Suprapubic skin (tissue), 4 donors: ENCODE measurements around the gene ZNF462. TPM values are rescaled to one million over a fixed set of nuclear protein-coding genes. Genes with fewer than 3 reads are reported as not detected.

Experiments used
- DNase-seq, 2 donors: peaks; one replicate each; pipeline ENCODE4 v3.0.0-alpha.2; 2019; ENCODE audit warnings: low spot score in 2 of 2
- H3K27ac ChIP-seq: fragments of 200-600 bp; sonication (generic); one replicate; pipeline ENCODE4 v1.5.1; 2019
- H3K27me3 ChIP-seq: fragments of 200-600 bp; sonication (generic); one replicate; pipeline ENCODE4 v1.5.1; 2019
- H3K36me3 ChIP-seq: fragments of 200-600 bp; sonication (generic); one replicate; pipeline ENCODE4 v1.5.1; 2019
- H3K4me1 ChIP-seq: fragments of 200-600 bp; sonication (generic); one replicate; pipeline ENCODE4 v1.5.1; 2019
- H3K4me3 ChIP-seq: fragments of 200-600 bp; sonication (generic); one replicate; pipeline ENCODE4 v1.5.1; 2019; ENCODE audit warnings: mild to moderate bottlenecking
- H3K9me3 ChIP-seq: fragments of 200-600 bp; sonication (generic); one replicate; pipeline ENCODE4 v1.5.1; 2019
- CTCF ChIP-seq, 2 donors: fragments of 200-600 bp in 1 of 2; fragments of 450-650 bp in 1 of 2; sonication (generic) in 1 of 2; IDR thresholded peaks; one replicate each; pipeline ENCODE4 v1.5.1; 2016 to 2019; ENCODE audit warnings: antibody characterized with exemption in 2 of 2, mild to moderate bottlenecking in 1 of 2, moderate library complexity in 1 of 2
- EP300 ChIP-seq: sonication (generic); formaldehyde crosslinking; IDR thresholded peaks from one replicate; pipeline ENCODE4 v1.6.1; 2017; ENCODE audit warnings: antibody characterized with exemption
- POLR2A ChIP-seq, 2 donors: fragments of 450-650 bp; IDR thresholded peaks; one replicate each; pipeline ENCODE4 v1.6.1; 2017; ENCODE audit warnings: antibody characterized with exemption in 2 of 2, mild to moderate bottlenecking in 2 of 2, moderate library complexity in 2 of 2
- POLR2AphosphoS5 ChIP-seq, 3 donors: sonication (generic); formaldehyde crosslinking; IDR thresholded peaks; one replicate each; pipeline ENCODE4 v1.6.1; 2017; ENCODE audit warnings: antibody characterized with exemption in 3 of 3
- WGBS: methylation state at CpG from one replicate; pipeline ENCODE4 v1.1.5; 2018; 5-methylcytosine and 5-hydroxymethylcytosine counted together
- total RNA-seq, 4 donors: library from RNA; depleted of rRNA; stranded (reverse); fragments of >200 nt; gene quantifications; one replicate each; pipeline ENCODE4 v1.1.0, GENCODE V29; 2016

The ZNF462 gene
- total RNA-seq, 4 donors from 2014 or later, result 16.4 to 35.2 (median 29.7) TPM

- no peak overlapping the region for H3K4me3 ChIP-seq
- DNase-seq, result no peak
- 15% methylated on average over 2 of the region's 2 CpGs for WGBS
Measured at GRCh38 chr9:106869028-106869427, 6.1 kb downstream of the ZNF462 start.

DNA sequence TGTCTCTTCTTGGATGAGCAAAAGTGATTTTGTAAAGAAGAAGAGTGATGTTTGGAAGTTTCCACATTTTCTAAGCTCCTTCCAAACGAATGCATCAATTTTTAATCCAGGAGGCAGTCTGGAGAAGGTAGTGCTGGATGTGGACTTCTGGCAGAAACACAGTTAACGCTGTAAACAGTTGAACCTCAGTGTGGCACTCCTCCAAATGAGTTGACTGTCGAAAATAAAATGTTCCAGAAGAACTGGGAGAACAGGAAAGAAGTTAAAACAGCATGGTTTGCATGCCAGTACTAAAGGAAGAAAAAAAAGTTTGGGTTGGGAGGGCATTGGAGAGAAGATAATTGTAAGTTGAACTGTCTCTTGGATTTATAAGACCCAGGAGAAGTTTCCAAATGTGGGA lies 6.5 kb downstream of the ZNF462 start:
- Histone ChIP-seq H3K27me3 (no peaks in the 10 kb centered on the region), H3K27ac (peak overlapping the region; percentile 70), H3K4me3 (no peak overlapping the region), H3K9me3 (no peaks in the 10 kb centered on the region), H3K4me1 (peaks cover 61% of the 10 kb centered on the region), H3K36me3 (no peaks in the 10 kb centered on the region)
- 11% methylated on average over 3 of the region's 3 CpGs for WGBS
- DNase-seq, result no peak
- TF ChIP-seq EP300, result no peak

More at GRCh38 chr9:106869028-106869427, 6.1 kb downstream of the ZNF462 start:
- peak overlapping the region; percentile 70 for H3K27ac ChIP-seq
- peaks cover 60% of the 10 kb centered on the region for H3K4me1 ChIP-seq
- H3K36me3 ChIP-seq, result no peaks in the 10 kb centered on the region
- H3K27me3 ChIP-seq, result no peaks in the 10 kb centered on the region
- no peaks in the 10 kb centered on the region for H3K9me3 ChIP-seq
- TF ChIP-seq EP300, result no peak
- no peak for TF ChIP-seq POLR2AphosphoS5 (IDR thresholded peaks at IDR 0.05)
- TF ChIP-seq CTCF (IDR thresholded peaks at IDR 0.05), result no peak
- no peak for TF ChIP-seq POLR2A (IDR thresholded peaks at IDR 0.05)

GRCh38 chr9:106872641-106873040 lies 9.7 kb downstream of the ZNF462 start:
- H3K27ac ChIP-seq, result no peak overlapping the region
- no peaks in the 10 kb centered on the region for H3K27me3 ChIP-seq
- no peaks in the 10 kb centered on the region for H3K36me3 ChIP-seq
- peaks cover 59% of the 10 kb centered on the region for H3K4me1 ChIP-seq
- no peak overlapping the region for H3K4me3 ChIP-seq
- no peaks in the 10 kb centered on the region for H3K9me3 ChIP-seq
- TF ChIP-seq CTCF (IDR thresholded peaks at IDR 0.05), result no peak
- no peak for TF ChIP-seq POLR2A (IDR thresholded peaks at IDR 0.05)
- no peak for TF ChIP-seq EP300
- TF ChIP-seq POLR2AphosphoS5 (IDR thresholded peaks at IDR 0.05), result no peak
- DNase-seq, result no peak
- 85% methylated on average over 5 of the region's 5 CpGs for WGBS

GRCh38 chr9:106874031-106874430 lies 11.1 kb downstream of the ZNF462 start:
- no peak overlapping the region for H3K4me3 ChIP-seq
- 93% methylated on average over 3 of the region's 3 CpGs for WGBS
- no peak for TF ChIP-seq EP300
- TF ChIP-seq CTCF (IDR thresholded peaks at IDR 0.05), result no peak
- TF ChIP-seq POLR2AphosphoS5 (IDR thresholded peaks at IDR 0.05), result no peak
- TF ChIP-seq POLR2A (IDR thresholded peaks at IDR 0.05), result no peak
- peaks cover 56% of the 10 kb centered on the region for H3K4me1 ChIP-seq
- no peaks in the 10 kb centered on the region for H3K27me3 ChIP-seq
- no peak for DNase-seq
- H3K36me3 ChIP-seq, result no peaks in the 10 kb centered on the region
- no peaks in the 10 kb centered on the region for H3K9me3 ChIP-seq
- H3K27ac ChIP-seq, result no peak overlapping the region

DNA sequence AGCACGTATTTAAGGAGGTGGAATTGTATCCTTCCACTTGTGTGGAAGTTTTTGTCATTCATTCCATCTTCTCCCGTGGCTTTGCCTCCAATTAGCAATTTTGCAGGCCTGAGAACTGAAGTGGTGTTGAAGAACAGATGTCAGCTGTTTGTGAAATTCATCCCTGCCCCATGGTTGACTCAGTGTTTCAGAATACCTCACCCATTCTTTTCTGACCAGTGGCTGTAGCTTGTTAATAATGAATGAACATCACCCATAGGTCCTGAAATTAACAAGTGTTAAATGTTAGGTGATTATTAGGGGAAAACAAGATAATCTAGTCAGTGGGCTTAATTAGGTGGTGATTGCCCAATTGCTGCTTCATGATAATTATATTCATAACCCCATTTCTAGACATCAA lies 11.7 kb downstream of the ZNF462 start:
- no peak for DNase-seq
- TF ChIP-seq POLR2A (IDR thresholded peaks at IDR 0.05) (no peak), POLR2AphosphoS5 (IDR thresholded peaks at IDR 0.05) (no peak), EP300 (no peak), CTCF (IDR thresholded peaks at IDR 0.05) (no peak)
- H3K36me3 ChIP-seq, result no peaks in the 10 kb centered on the region
- H3K27ac ChIP-seq, result no peak overlapping the region
- H3K27me3 ChIP-seq, result no peaks in the 10 kb centered on the region
- peaks cover 56% of the 10 kb centered on the region for H3K4me1 ChIP-seq
- WGBS, result 79% methylated on average over 2 of the region's 2 CpGs
- no peak overlapping the region for H3K4me3 ChIP-seq
- H3K9me3 ChIP-seq, result no peaks in the 10 kb centered on the region

- Histone ChIP-seq H3K4me3 (no peak overlapping the region), H3K27ac (no peak overlapping the region), H3K9me3 (no peaks in the 10 kb centered on the region), H3K27me3 (no peaks in the 10 kb centered on the region), H3K4me1 (peaks cover 56% of the 10 kb centered on the region), H3K36me3 (no peaks in the 10 kb centered on the region)
- WGBS, result 54% methylated on average over 3 of the region's 3 CpGs
- DNase-seq, result no peak
- no peak for TF ChIP-seq CTCF (IDR thresholded peaks at IDR 0.05)
- TF ChIP-seq POLR2A (IDR thresholded peaks at IDR 0.05), result no peak
- TF ChIP-seq EP300, result no peak
- no peak for TF ChIP-seq POLR2AphosphoS5 (IDR thresholded peaks at IDR 0.05)
Measured at GRCh38 chr9:106875529-106875928, 12.6 kb downstream of the ZNF462 start.
